ENCODE data around the gene SGK1. TPM values are rescaled to one million over a fixed set of nuclear protein-coding genes. Genes with fewer than 3 reads are reported as not detected.
A peak's percentile ranks its signal among the peaks of the same experiment; 100 is the strongest.

SGK1 gene
- total RNA-seq, 2 donors from 2014 or later = 151 to 155 TPM

DNA sequence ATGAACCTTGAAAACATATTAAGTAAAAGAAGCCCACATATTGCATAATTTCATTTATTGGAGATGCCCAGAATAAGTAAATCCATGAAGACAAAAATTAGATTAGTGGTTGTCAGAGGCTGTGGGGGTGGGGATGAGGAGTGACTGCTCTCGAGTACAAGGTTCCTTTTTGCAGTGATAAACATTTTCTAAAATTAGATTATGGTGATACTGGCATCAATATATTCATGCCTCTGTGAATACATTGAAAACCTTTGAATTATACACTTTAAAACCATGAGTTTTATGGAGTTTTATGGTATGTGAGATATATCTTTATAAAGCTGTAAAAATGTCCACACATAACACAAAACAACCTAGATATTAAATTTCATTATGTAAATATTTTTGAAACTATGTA, 189.8 kb downstream of the SGK1 start:
- TF ChIP-seq, protein P1, sequence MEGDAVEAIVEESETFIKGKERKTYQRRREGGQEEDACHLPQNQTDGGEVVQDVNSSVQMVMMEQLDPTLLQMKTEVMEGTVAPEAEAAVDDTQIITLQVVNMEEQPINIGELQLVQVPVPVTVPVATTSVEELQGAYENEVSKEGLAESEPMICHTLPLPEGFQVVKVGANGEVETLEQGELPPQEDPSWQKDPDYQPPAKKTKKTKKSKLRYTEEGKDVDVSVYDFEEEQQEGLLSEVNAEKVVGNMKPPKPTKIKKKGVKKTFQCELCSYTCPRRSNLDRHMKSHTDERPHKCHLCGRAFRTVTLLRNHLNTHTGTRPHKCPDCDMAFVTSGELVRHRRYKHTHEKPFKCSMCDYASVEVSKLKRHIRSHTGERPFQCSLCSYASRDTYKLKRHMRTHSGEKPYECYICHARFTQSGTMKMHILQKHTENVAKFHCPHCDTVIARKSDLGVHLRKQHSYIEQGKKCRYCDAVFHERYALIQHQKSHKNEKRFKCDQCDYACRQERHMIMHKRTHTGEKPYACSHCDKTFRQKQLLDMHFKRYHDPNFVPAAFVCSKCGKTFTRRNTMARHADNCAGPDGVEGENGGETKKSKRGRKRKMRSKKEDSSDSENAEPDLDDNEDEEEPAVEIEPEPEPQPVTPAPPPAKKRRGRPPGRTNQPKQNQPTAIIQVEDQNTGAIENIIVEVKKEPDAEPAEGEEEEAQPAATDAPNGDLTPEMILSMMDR (IDR thresholded peaks at IDR 0.05) = no peak
- no peaks in the 10 kb centered on the region for H3K9me3 ChIP-seq

DNA sequence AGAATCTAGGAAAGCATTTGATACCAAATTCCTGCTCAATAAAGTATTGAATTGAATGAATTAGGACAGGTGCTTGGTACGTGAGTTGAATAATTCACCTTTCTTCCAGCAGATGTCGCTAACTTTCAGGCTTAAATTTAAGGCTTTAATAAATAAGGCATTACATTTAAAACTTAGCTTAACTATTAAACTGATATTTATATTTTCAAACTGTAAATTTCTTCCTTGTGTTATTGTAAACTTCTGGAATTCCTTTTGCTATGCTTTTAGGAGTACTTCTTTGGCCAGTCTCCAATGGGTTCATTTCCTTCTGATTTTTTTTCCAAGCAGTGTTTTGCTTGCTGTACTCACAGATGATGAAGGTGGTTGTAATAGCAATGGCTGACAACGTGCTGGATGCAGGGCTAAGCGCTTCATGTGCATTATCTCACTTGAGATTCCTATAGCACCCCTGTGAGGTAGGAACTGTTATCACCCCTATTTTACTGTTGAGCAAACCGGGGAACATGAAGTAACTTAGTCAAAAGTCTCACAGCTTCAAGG, 194.2 kb downstream of the SGK1 start:
- Histone ChIP-seq H3K9me3 (no peaks in the 10 kb centered on the region), H3K36me3 (no peaks in the 10 kb centered on the region), H3K4me3 (no peak overlapping the region), H3K27me3 (no peaks in the 10 kb centered on the region), H3K27ac (no peak overlapping the region), H3K4me1 (no peaks in the 10 kb centered on the region)
- no peak for DNase-seq (ENCODE audit: low spot score)
- TF ChIP-seq, protein P1 (IDR thresholded peaks at IDR 0.05) = peak; percentile 75 to 78

More for the DNA sequence above, 189.8 kb downstream of the SGK1 start:
- no peaks in the 10 kb centered on the region for H3K36me3 ChIP-seq
- no peaks in the 10 kb centered on the region for H3K27me3 ChIP-seq
- no peak for DNase-seq (ENCODE audit: low spot score)
- no peak overlapping the region for H3K27ac ChIP-seq
- H3K4me1 ChIP-seq = no peaks in the 10 kb centered on the region
- H3K4me3 ChIP-seq = no peak overlapping the region

DNA sequence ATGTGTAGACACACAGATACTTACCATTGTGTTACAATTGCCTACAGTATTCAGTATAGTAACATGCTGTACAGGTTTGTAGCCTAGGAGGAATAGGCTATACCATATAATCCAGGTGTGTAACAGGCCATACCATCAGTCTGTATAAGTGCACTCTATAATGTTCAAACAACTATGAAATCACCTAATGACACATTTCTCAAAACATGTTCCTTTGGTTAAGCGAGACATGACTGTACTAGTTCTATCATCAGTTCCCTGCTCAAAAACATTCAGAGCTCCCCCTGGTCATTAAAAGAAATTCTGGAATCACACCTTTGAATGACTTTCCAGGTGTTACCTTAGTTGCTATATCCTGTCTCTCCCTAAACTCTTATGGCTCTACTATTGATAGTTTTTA, 195.1 kb downstream of the SGK1 start:
- Histone ChIP-seq H3K27me3 (no peaks in the 10 kb centered on the region), H3K4me3 (no peak overlapping the region), H3K9me3 (no peaks in the 10 kb centered on the region), H3K36me3 (no peaks in the 10 kb centered on the region), H3K27ac (no peak overlapping the region), H3K4me1 (no peaks in the 10 kb centered on the region)
- TF ChIP-seq, protein P1 (IDR thresholded peaks at IDR 0.05) = no peak
- no peak for DNase-seq (ENCODE audit: low spot score)

DNA sequence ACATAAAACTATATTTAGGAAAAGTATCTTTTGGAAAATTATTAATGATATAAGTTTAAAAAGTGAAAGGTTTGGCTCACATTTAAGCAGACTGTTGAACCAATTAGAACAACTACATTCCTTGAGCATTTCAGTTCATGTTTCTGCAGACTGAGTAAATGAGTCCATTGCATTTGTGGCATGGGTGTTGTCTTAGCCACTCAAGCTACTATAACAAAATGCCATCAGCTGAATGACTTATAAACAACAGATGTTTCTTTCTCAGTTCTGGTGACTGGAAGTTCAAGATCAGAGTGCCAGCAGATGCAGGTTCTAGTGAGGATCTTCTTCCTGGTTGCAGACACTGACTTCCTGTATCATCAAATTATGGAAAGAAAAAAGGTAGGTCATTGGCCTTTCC, 198.4 kb downstream of the SGK1 start:
- Histone ChIP-seq H3K4me3 (no peak overlapping the region), H3K27me3 (no peaks in the 10 kb centered on the region), H3K36me3 (no peaks in the 10 kb centered on the region), H3K27ac (no peak overlapping the region), H3K9me3 (no peaks in the 10 kb centered on the region), H3K4me1 (no peaks in the 10 kb centered on the region)
- no peak for DNase-seq (ENCODE audit: low spot score)
- TF ChIP-seq, protein P1 (IDR thresholded peaks at IDR 0.05) = no peak

Measured in right atrium auricular region (tissue), 2 donors.